HG03159 (cell line): ENCODE results near the gene ACTL6B.

Source experiments
- ATAC-seq: cut with Tn5 transposase; IDR thresholded peaks from one replicate; pipeline ENCODE4 v1.9.1; 2021; ENCODE audit warnings: mild to moderate bottlenecking, moderate library complexity; ENCODE audit not compliant: unreplicated experiment

The ACTL6B gene

DNA sequence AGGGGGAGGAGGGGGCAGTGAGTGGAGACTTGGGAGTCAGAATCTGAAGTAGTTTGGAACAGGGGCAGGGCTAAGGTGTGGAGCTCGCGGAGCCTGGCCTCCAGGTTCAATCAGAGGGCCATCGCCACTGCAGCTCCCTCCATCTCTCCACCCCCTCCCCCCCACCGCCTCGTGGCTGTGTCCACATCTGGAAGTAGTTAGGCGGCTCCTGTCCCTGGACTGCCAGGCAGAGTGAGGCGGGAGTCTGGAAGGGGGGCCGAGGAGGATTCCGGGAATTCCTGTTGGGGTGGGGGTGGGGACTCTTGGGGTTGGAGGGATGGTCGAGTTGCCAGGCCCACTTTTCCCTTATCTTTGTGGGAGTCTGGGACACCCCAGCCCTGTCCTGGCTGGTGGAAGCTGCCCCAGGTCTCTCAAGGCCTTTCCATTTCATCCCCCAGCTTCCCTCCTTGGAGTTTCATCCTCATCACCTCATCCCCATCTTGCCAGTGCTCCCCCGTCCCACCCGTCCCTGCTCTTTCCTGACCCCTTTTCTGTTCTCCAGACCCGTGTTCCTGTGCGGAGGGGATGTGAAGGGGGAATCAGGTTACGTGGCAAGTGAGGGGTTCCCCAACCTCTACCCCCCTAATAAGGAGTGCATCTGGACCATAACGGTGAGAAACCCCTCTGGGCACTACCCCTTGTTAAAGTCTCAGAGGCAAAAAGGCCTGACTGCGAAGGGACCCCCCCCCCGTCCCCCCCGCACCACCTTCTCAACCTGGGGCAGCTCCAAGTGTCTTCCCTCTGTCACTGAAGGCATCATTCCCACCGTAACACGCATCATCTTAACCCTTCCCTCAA is 53.1 kb downstream of the ACTL6B start:
- no peak for ATAC-seq

DNA sequence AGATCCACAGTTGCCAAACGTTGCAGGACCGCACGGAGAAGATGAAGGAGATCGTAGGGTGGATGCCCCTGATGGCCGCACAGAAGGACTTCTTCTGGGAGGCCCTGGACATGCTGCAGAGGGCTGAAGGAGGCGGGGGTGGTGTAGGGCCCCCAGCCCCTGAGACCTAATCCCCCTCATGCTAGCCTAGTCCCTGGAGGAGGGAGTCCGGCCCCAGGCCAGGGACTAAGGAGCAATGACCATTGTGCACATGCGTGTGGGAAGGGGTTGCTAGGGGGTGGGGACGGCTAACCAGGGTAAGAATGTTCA is 55.6 kb downstream of the ACTL6B start:
- ATAC-seq: no peak

DNA sequence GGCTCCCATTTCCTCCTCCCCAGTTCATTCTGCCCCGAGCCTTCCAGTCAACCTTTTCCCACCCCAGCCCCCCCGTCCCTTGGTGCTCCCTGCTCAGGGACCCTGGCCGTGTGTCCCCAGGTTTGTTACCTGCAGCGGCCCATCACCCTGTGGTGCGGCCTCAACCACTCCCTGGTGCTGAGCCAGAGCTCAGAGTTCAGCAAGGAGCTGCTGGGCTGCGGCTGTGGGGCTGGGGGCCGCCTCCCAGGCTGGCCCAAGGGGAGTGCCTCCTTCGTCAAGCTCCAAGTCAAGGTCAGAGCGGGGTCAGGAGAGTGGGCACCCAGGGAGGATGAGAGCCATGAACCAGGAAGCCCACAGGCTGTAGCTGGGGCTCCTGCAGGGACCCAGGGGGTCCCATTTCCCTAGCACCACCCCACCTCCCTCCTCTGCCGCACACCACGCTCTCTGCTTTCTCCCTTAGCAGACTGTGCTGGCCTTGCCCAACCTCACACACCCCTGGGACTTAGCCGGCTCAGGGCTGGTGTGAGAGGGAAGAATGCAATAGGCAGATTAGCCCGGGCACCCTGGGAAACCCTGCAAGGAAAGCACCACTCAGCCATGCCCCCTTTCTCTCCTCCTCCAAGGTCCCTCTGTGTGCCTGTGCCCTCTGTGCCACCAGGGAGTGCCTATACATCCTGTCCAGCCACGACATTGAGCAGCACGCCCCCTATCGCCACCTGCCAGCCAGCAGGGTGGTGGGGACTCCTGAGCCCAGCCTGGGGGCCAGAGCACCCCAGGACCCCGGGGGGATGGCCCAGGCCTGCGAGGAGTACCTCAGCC is 56.1 kb downstream of the ACTL6B start:
- no peak for ATAC-seq

DNA sequence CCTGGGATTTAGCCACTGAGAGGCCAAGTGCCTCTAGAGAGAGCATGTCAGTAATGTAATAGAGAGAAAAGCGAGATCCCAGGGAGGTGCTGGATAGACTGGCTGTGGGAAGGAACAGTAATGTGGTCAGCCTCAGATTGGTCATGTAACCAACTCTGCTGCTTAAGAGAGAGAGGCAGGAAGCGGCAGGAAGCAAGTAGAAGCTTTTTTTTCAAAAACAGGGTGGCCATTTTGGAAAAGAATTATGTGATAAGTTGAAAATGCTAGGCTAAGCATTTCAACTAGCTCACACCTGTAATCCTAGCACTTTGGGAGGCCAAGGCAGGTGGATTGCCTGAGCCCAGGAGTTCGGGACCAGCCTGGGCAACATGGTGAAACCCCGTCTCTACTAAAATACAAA is 57.8 kb downstream of the ACTL6B start:
- no peak for ATAC-seq

DNA sequence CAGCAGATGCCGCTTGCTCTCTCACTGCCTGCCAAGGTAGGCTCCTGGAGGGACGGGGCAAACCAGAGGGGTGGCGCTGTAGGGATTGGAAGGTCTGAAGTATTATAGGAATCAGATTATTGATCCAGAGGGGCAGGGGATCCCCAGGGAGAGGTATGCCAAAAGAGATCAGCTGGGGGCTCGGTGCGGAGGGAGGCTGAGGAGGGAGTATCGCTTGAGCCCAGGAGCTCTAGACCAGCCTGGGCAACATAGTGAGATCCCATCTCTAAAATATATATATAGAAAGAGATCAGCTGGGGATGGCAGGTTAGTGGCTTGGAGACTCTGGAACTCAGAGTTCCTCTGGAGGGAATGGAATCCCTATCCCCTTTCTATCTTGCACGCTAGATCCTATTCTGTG is 61.1 kb downstream of the ACTL6B start:
- no peak for ATAC-seq
